ENCODE results near the gene CREG1. TPM values are rescaled to one million over a fixed set of nuclear protein-coding genes. Genes with fewer than 3 reads are reported as not detected.

Gene CREG1
- total RNA-seq, 1 experiment from 2014 or later: 7.7 TPM

GRCh38 chr1:167491586-167492461 lies 61.7 kb downstream of the CREG1 start:
- ChIA-PET CTCF (no interaction called here), POLR2A (ENCODE audit: low non-redundant PET) (no interaction called here)
- H3K9me3 ChIP-seq (ENCODE audit: low read depth, low read length, poor library complexity, severe bottlenecking): no peaks in the 10 kb centered on the region
- no peak overlapping the region for H3K4me3 ChIP-seq (ENCODE audit: low read depth, low read length, poor library complexity, severe bottlenecking)
- no peak for DNase-seq (ENCODE audit: low spot score)
- H3K27me3 ChIP-seq (replicated peaks; ENCODE audit: insufficient read depth, low read depth, low read length, poor library complexity): peaks cover 25% of the 10 kb centered on the region
- intact Hi-C loops (cut with micrococcal nuclease; ENCODE audit: unreplicated experiment): no loop called here
- no peak for TF ChIP-seq EZH2 (IDR thresholded peaks at IDR 0.05; ENCODE audit: borderline replicate concordance, low read depth, low read length, poor library complexity, severe bottlenecking)
- TF ChIP-seq, protein P1, sequence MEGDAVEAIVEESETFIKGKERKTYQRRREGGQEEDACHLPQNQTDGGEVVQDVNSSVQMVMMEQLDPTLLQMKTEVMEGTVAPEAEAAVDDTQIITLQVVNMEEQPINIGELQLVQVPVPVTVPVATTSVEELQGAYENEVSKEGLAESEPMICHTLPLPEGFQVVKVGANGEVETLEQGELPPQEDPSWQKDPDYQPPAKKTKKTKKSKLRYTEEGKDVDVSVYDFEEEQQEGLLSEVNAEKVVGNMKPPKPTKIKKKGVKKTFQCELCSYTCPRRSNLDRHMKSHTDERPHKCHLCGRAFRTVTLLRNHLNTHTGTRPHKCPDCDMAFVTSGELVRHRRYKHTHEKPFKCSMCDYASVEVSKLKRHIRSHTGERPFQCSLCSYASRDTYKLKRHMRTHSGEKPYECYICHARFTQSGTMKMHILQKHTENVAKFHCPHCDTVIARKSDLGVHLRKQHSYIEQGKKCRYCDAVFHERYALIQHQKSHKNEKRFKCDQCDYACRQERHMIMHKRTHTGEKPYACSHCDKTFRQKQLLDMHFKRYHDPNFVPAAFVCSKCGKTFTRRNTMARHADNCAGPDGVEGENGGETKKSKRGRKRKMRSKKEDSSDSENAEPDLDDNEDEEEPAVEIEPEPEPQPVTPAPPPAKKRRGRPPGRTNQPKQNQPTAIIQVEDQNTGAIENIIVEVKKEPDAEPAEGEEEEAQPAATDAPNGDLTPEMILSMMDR (conservative IDR thresholded peaks at IDR 0.05; ENCODE audit: low read depth, low read length): no peak
- H3K27ac ChIP-seq (ENCODE audit: low read depth, low read length, poor library complexity, severe bottlenecking): no peak overlapping the region
- no peaks in the 10 kb centered on the region for H3K4me1 ChIP-seq (ENCODE audit: insufficient read depth, low read length, poor library complexity, severe bottlenecking)
- no peaks in the 10 kb centered on the region for H3K36me3 ChIP-seq (ENCODE audit: insufficient read depth, low read length, poor library complexity, severe bottlenecking)
- no TSS peak for BruUV-seq (replicated peaks)

Other genes starting within 250 kb of the CREG1 start
- gene CD247, start 35.2 kb downstream of the CREG1 start, total RNA-seq (2021): 0.59 and 1.4 TPM in 2 replicates
- not detected in 2 replicates for gene RCSD1, start 76.5 kb upstream of the CREG1 start, total RNA-seq (2021)
- 87.8 and 90.4 TPM in 2 replicates for gene MPZL1, start 168.2 kb upstream of the CREG1 start, total RNA-seq (2021)

All from A673 (cell line).